SK-N-SH (cell line): ENCODE results near the gene KRTAP5-11. TPM values are rescaled to one million over a fixed set of nuclear protein-coding genes. Genes with fewer than 3 reads are reported as not detected.

ENCODE experiments used
- CTCF ChIA-PET: fragments of 300-600, 350-600 bp; formaldehyde crosslinking; extraction: SDS; loops from one replicate; lab custom pipeline; 2021; lab: Yijun Ruan, JAX
- POLR2A ChIA-PET: fragments of 350-600 bp; sonication (Branson Sonifier 250); formaldehyde crosslinking; extraction: SDS; loops from one replicate; lab custom pipeline; 2020; ENCODE audit warnings: antibody characterized with exemption, inconsistent platforms; lab: Yijun Ruan, JAX
- DNase-seq: peaks from one replicate; pipeline ENCODE4 v3.0.0; 2012
- H2AFZ ChIP-seq: fragments of 200-600 bp; sonication (generic); 2 replicates; pipeline ENCODE4 v1.8.1; 2016; ENCODE audit warnings: antibody characterized with exemption, mild to moderate bottlenecking, low read depth
- H3F3A ChIP-seq: fragments of 200-600 bp; sonication (generic); replicated peaks from 2 replicates; pipeline ENCODE3; 2016; ENCODE audit warnings: antibody characterized with exemption, mild to moderate bottlenecking; ENCODE audit not compliant: insufficient read depth
- H3K27ac ChIP-seq, 2 experiments: fragments of 200-500 bp in 1 of 2; fragments of 200-600 bp in 1 of 2; sonication (Bioruptor generic) in 1 of 2; sonication (generic), shearing (Covaris generic) in 1 of 2; 2 replicates each; pipeline versions ENCODE4 v1.5.1 to v1.6.1; 2014 to 2016; ENCODE audit warnings: low read depth in 2 of 2, inconsistent platforms in 1 of 2, low read length in 1 of 2, mild to moderate bottlenecking in 1 of 2, mixed read lengths in 1 of 2
- H3K27me3 ChIP-seq: fragments of 200-600 bp; sonication (generic), shearing (Covaris generic); 2 replicates; pipeline ENCODE4 v1.6.1; 2016; ENCODE audit warnings: mixed run types; ENCODE audit not compliant: insufficient read depth
- H3K36me3 ChIP-seq, 2 experiments: fragments of 200-500 bp in 1 of 2; fragments of 200-600 bp in 1 of 2; sonication (Bioruptor generic) in 1 of 2; sonication (generic) in 1 of 2; replicated peaks in 1 of 2; 2 replicates each; pipeline versions ENCODE3 to v1.5.1; 2014 to 2016; ENCODE audit warnings: low read length in 1 of 2, mild to moderate bottlenecking in 1 of 2; ENCODE audit not compliant: insufficient read depth in 2 of 2, control insufficient read depth in 1 of 2
- H3K4me1 ChIP-seq, 2 experiments: fragments of 200-500 bp in 1 of 2; fragments of 200-600 bp in 1 of 2; sonication (Bioruptor generic) in 1 of 2; sonication (generic), shearing (Covaris generic) in 1 of 2; 2 replicates each; pipeline versions ENCODE4 v1.5.1 to v1.6.1; 2014 to 2016; ENCODE audit warnings: low read depth in 1 of 2, low read length in 1 of 2, mixed run types in 1 of 2; ENCODE audit not compliant: insufficient read depth in 2 of 2, control insufficient read depth in 1 of 2
- H3K4me2 ChIP-seq: fragments of 200-600 bp; sonication (generic), shearing (Covaris generic); 2 replicates; pipeline ENCODE4 v1.6.1; 2017; ENCODE audit warnings: mixed run types
- H3K4me3 ChIP-seq, 2 experiments: fragments of 200-500 bp in 1 of 2; fragments of 200-600 bp in 1 of 2; sonication (Bioruptor generic) in 1 of 2; sonication (generic), shearing (Covaris generic) in 1 of 2; 2 replicates each; pipeline versions ENCODE4 v1.5.1 to v1.8.1; 2014 to 2016; ENCODE audit warnings: low read depth in 2 of 2, inconsistent platforms in 1 of 2, low read length in 1 of 2, mild to moderate bottlenecking in 1 of 2, mixed read lengths in 1 of 2, moderate library complexity in 1 of 2
- H3K79me2 ChIP-seq: fragments of 200-600 bp; sonication (generic); 2 replicates; pipeline ENCODE4 v1.8.1; 2017; ENCODE audit warnings: mild to moderate bottlenecking; ENCODE audit not compliant: insufficient read depth
- H3K9ac ChIP-seq: fragments of 200-600 bp; sonication (generic); 2 replicates; pipeline ENCODE4 v1.6.1; 2017; ENCODE audit warnings: mixed run types
- H3K9me2 ChIP-seq: fragments of 200-600 bp; sonication (generic); 2 replicates; pipeline ENCODE4 v1.6.1; 2017; ENCODE audit warnings: mixed run types
- H3K9me3 ChIP-seq: fragments of 200-600 bp; sonication (generic); 2 replicates; pipeline ENCODE4 v1.6.1; 2017; ENCODE audit warnings: mixed run types, mild to moderate bottlenecking, moderate library complexity
- H4K20me1 ChIP-seq: fragments of 200-600 bp; sonication (generic); 2 replicates; pipeline ENCODE4 v1.6.1; 2017; ENCODE audit warnings: mild to moderate bottlenecking, mixed run types; ENCODE audit not compliant: insufficient read depth
- CHD2 ChIP-seq: fragments of 150-350 bp; IDR thresholded peaks from 2 replicates; pipeline ENCODE4 v1.6.1; 2018; ENCODE audit warnings: low read length; ENCODE audit not compliant: partially characterized antibody
- ELF1 ChIP-seq: IDR thresholded peaks from 2 replicates; pipeline ENCODE4 v1.4.0; 2012
- EZH2phosphoT487 ChIP-seq: fragments of 200-600 bp; sonication (generic); IDR thresholded peaks from 2 replicates; pipeline ENCODE4 v1.6.1; 2017; ENCODE audit warnings: low read depth, mixed run types, mild to moderate bottlenecking, antibody characterized with exemption, moderate library complexity, borderline replicate concordance
- GATA2 ChIP-seq: sonication (generic); formaldehyde crosslinking; IDR thresholded peaks from 2 replicates; pipeline ENCODE4 v1.5.0; 2020; ENCODE audit warnings: mild to moderate bottlenecking, missing genetic modification reagents
- MXI1 ChIP-seq: IDR thresholded peaks from 2 replicates; pipeline ENCODE4 v1.6.1; 2012; ENCODE audit warnings: mild to moderate bottlenecking, low read depth, low read length, improper control_type of control experiment
- NRF1 ChIP-seq: IDR thresholded peaks from 2 replicates; pipeline ENCODE4 v1.6.1; 2012; ENCODE audit warnings: low read depth, mild to moderate bottlenecking, low read length
- POLR2AphosphoS5 ChIP-seq: IDR thresholded peaks from 2 replicates; pipeline ENCODE4 v1.6.1; 2012; ENCODE audit warnings: low read depth, low read length
- RFX5 ChIP-seq: IDR thresholded peaks from 2 replicates; pipeline ENCODE4 v1.6.1; 2012; ENCODE audit warnings: mild to moderate bottlenecking, improper control_type of control experiment, low read length
- RXRA ChIP-seq: IDR thresholded peaks from 2 replicates; pipeline ENCODE4 v1.4.0; 2012; ENCODE audit warnings: low read depth, mild to moderate bottlenecking, borderline replicate concordance
- SIN3A ChIP-seq: IDR thresholded peaks from 2 replicates; pipeline ENCODE4 v1.6.1; 2012; ENCODE audit warnings: low read depth, mild to moderate bottlenecking, low read length, moderate library complexity, borderline replicate concordance
- polyA plus RNA-seq, 3 experiments: library from polyadenylated mRNA; depleted of rRNA; stranded (reverse); fragments of >200 nt; gene quantifications; 2 replicates each; pipeline ENCODE4 v1.2.3, GENCODE V29; 2012
- TF ChIP-seq, protein P1 (sequence below): fragments of 150-350 bp; IDR thresholded peaks from 2 replicates; pipeline ENCODE4 v1.6.1; 2016; ENCODE audit warnings: mild to moderate bottlenecking, low read depth, low read length
- TF ChIP-seq, protein P2 (sequence below): IDR thresholded peaks from 2 replicates; pipeline ENCODE4 v1.4.0; 2012; ENCODE audit warnings: low read depth
- TF ChIP-seq, protein P3 (sequence below): fragments of 200-600 bp; sonication (generic); IDR thresholded peaks from 2 replicates; pipeline ENCODE4 v1.6.1; 2017; ENCODE audit warnings: antibody characterized with exemption, mild to moderate bottlenecking, moderate library complexity
- TF ChIP-seq, protein P4 (sequence below): IDR thresholded peaks from 2 replicates; pipeline ENCODE4; 2012
- TF ChIP-seq, protein P5 (sequence below): IDR thresholded peaks from 2 replicates; pipeline ENCODE4 v1.4.0; 2012; ENCODE audit warnings: low read depth, borderline replicate concordance

Gene KRTAP5-11
- polyA plus RNA-seq, 1 of the 3 experiments (the other 2 are of a cell fraction), result not detected

DNA sequence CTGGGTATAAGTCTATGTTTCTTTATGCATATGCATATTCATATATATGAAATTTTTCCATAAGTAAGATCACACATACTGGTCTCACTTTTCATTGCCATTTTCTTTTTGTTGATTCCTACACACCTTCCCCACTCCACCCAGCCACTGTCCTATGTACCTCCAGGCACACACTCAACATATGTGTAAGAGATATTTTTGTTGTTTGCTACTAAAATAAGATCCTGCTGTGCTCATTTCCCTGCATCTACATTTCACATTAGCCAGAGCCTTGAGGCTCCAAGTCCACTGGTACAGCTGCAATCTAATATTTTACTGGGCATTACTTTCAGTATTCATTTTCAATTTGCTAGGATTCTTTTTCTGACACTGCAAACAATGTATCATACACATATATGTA lies 25.4 kb downstream of the KRTAP5-11 start:
- H3K27me3 ChIP-seq, result no peaks in the 10 kb centered on the region

More for the DNA sequence above, 25.4 kb downstream of the KRTAP5-11 start:
- H4K20me1 ChIP-seq, result no peaks in the 10 kb centered on the region
- no peaks in the 10 kb centered on the region for H3K79me2 ChIP-seq
- no peak overlapping the region for H3K4me2 ChIP-seq
- H3K4me1 ChIP-seq, result no peaks in the 10 kb centered on the region
- ChIA-PET POLR2A (no interaction called here), CTCF (interaction anchor here (2.1 kb wide), 1 partner anchor 23 kb away, joined by 9 read pairs; no protein-coding TSS in a partner anchor)
- H3F3A ChIP-seq, result no peaks in the 10 kb centered on the region
- no peaks in the 10 kb centered on the region for H3K9me2 ChIP-seq
- TF ChIP-seq, protein P1, sequence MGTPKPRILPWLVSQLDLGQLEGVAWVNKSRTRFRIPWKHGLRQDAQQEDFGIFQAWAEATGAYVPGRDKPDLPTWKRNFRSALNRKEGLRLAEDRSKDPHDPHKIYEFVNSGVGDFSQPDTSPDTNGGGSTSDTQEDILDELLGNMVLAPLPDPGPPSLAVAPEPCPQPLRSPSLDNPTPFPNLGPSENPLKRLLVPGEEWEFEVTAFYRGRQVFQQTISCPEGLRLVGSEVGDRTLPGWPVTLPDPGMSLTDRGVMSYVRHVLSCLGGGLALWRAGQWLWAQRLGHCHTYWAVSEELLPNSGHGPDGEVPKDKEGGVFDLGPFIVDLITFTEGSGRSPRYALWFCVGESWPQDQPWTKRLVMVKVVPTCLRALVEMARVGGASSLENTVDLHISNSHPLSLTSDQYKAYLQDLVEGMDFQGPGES, result no peak
- TF ChIP-seq, protein P2, sequence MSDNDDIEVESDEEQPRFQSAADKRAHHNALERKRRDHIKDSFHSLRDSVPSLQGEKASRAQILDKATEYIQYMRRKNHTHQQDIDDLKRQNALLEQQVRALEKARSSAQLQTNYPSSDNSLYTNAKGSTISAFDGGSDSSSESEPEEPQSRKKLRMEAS, result no peak
- no peak for TF ChIP-seq NRF1
- TF ChIP-seq, protein P3, sequence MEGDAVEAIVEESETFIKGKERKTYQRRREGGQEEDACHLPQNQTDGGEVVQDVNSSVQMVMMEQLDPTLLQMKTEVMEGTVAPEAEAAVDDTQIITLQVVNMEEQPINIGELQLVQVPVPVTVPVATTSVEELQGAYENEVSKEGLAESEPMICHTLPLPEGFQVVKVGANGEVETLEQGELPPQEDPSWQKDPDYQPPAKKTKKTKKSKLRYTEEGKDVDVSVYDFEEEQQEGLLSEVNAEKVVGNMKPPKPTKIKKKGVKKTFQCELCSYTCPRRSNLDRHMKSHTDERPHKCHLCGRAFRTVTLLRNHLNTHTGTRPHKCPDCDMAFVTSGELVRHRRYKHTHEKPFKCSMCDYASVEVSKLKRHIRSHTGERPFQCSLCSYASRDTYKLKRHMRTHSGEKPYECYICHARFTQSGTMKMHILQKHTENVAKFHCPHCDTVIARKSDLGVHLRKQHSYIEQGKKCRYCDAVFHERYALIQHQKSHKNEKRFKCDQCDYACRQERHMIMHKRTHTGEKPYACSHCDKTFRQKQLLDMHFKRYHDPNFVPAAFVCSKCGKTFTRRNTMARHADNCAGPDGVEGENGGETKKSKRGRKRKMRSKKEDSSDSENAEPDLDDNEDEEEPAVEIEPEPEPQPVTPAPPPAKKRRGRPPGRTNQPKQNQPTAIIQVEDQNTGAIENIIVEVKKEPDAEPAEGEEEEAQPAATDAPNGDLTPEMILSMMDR, result no peak
- TF ChIP-seq EZH2phosphoT487, result no peak
- TF ChIP-seq, protein P4, sequence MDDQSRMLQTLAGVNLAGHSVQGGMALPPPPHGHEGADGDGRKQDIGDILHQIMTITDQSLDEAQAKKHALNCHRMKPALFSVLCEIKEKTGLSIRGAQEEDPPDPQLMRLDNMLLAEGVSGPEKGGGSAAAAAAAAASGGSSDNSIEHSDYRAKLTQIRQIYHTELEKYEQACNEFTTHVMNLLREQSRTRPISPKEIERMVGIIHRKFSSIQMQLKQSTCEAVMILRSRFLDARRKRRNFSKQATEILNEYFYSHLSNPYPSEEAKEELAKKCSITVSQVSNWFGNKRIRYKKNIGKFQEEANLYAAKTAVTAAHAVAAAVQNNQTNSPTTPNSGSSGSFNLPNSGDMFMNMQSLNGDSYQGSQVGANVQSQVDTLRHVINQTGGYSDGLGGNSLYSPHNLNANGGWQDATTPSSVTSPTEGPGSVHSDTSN, result no peak
- no peak for TF ChIP-seq POLR2AphosphoS5
- no peak for TF ChIP-seq MXI1
- TF ChIP-seq RFX5, result no peak
- TF ChIP-seq ELF1, result no peak
- TF ChIP-seq GATA2 (CRISPR knock-in tag), result no peak
- no peak for TF ChIP-seq SIN3A
- TF ChIP-seq, protein P5, sequence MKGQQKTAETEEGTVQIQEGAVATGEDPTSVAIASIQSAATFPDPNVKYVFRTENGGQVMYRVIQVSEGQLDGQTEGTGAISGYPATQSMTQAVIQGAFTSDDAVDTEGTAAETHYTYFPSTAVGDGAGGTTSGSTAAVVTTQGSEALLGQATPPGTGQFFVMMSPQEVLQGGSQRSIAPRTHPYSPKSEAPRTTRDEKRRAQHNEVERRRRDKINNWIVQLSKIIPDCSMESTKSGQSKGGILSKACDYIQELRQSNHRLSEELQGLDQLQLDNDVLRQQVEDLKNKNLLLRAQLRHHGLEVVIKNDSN, result no peak
- TF ChIP-seq CHD2, result no peak
- no peak for TF ChIP-seq RXRA
- TF ChIP-seq, all 33 proteins: peak for 0
- Histone ChIP-seq H3K27ac (no peak overlapping the region), H3K9ac (no peak overlapping the region), H3K4me3 (no peak overlapping the region), H3K36me3 (no peaks in the 10 kb centered on the region), H2AFZ (no peak overlapping the region), H3K9me3 (no peaks in the 10 kb centered on the region)
- DNase-seq, result no peak
